Measurements from ENCODE around the gene RREB1. TPM values are rescaled to one million over a fixed set of nuclear protein-coding genes. Genes with fewer than 3 reads are reported as not detected.
A peak's percentile ranks its signal among the peaks of the same experiment; 100 is the strongest.

The RREB1 gene
- total RNA-seq, 2 donors from 2014 or later: 16.0 to 16.4 TPM

GRCh38 chr6:7238900-7239589, 131.3 kb downstream of the RREB1 start:
- H3K4me3 Mint-ChIP-seq: no peak overlapping the region
- peaks cover 34% of the 10 kb centered on the region for H3K4me1 Mint-ChIP-seq (ENCODE audit: low read depth)

GRCh38 chr6:7239590-7239948, 131.8 kb downstream of the RREB1 start:
- no peak for ATAC-seq (replicated peaks in 1 of 2)
- peaks cover 34% of the 10 kb centered on the region for H3K4me1 Mint-ChIP-seq (ENCODE audit: low read depth)
- no peak overlapping the region for H3K27ac Mint-ChIP-seq
- H3K4me3 Mint-ChIP-seq: no peak overlapping the region
- H3K27me3 Mint-ChIP-seq (ENCODE audit: low read depth): no peaks in the 10 kb centered on the region
- peaks cover 0 to 4% of the 10 kb centered on the region in 2 donors for H3K36me3 Mint-ChIP-seq (ENCODE audit: insufficient read depth in 2 of 2)
- no peak for DNase-seq
- H3K9me3 Mint-ChIP-seq: no peaks in the 10 kb centered on the region

More at GRCh38 chr6:7238900-7239589, 131.3 kb downstream of the RREB1 start:
- ATAC-seq (replicated peaks in 1 of 2) (peak; percentile 84), DNase-seq (peak; percentile 77 to 79)
- Mint-ChIP-seq H3K27ac (no peak overlapping the region), H3K9me3 (no peaks in the 10 kb centered on the region), H3K36me3 (ENCODE audit: insufficient read depth in 2 of 2) (peaks cover 0 to 4% of the 10 kb centered on the region in 2 donors), H3K27me3 (ENCODE audit: low read depth) (no peaks in the 10 kb centered on the region)

GRCh38 chr6:7240351-7240750, 132.6 kb downstream of the RREB1 start:
- H3K36me3 Mint-ChIP-seq (ENCODE audit: insufficient read depth in 2 of 2): peaks cover 0 to 4% of the 10 kb centered on the region in 2 donors
- DNase-seq (no peak), ATAC-seq (replicated peaks in 1 of 2) (no peak)
- no peaks in the 10 kb centered on the region for H3K9me3 Mint-ChIP-seq
- H3K4me1 Mint-ChIP-seq (ENCODE audit: low read depth): peaks cover 34% of the 10 kb centered on the region
- no peak overlapping the region for H3K27ac Mint-ChIP-seq
- H3K4me3 Mint-ChIP-seq: no peak overlapping the region
- H3K27me3 Mint-ChIP-seq (ENCODE audit: low read depth): no peaks in the 10 kb centered on the region

GRCh38 chr6:7241160-7241559, 133.4 kb downstream of the RREB1 start:
- no peaks in the 10 kb centered on the region for H3K27me3 Mint-ChIP-seq (ENCODE audit: low read depth)
- H3K36me3 Mint-ChIP-seq (ENCODE audit: insufficient read depth in 2 of 2): peaks cover 0 to 1% of the 10 kb centered on the region in 2 donors
- DNase-seq (no peak), ATAC-seq (replicated peaks in 1 of 2) (no peak)
- H3K4me3 Mint-ChIP-seq: no peak overlapping the region
- H3K4me1 Mint-ChIP-seq (ENCODE audit: low read depth): peaks cover 31% of the 10 kb centered on the region
- no peak overlapping the region for H3K27ac Mint-ChIP-seq
- H3K9me3 Mint-ChIP-seq: no peaks in the 10 kb centered on the region

GRCh38 chr6:7241709-7242645, 134.2 kb downstream of the RREB1 start:
- no peaks in the 10 kb centered on the region for H3K9me3 Mint-ChIP-seq
- DNase-seq (no peak), ATAC-seq (replicated peaks in 1 of 2) (no peak)
- H3K4me1 Mint-ChIP-seq (ENCODE audit: low read depth): peaks cover 27% of the 10 kb centered on the region
- no peaks in the 10 kb centered on the region for H3K27me3 Mint-ChIP-seq (ENCODE audit: low read depth)
- H3K36me3 Mint-ChIP-seq (ENCODE audit: insufficient read depth in 2 of 2): peaks cover 0 to 1% of the 10 kb centered on the region in 2 donors
- no peak overlapping the region for H3K4me3 Mint-ChIP-seq
- no peak overlapping the region for H3K27ac Mint-ChIP-seq

GRCh38 chr6:7242835-7243178, 135.0 kb downstream of the RREB1 start:
- ATAC-seq (replicated peaks in 1 of 2) (no peak), DNase-seq (no peak)
- Mint-ChIP-seq H3K36me3 (ENCODE audit: insufficient read depth in 2 of 2) (peaks cover 0 to 1% of the 10 kb centered on the region in 2 donors), H3K4me3 (no peak overlapping the region), H3K27ac (no peak overlapping the region), H3K27me3 (ENCODE audit: low read depth) (no peaks in the 10 kb centered on the region), H3K9me3 (no peaks in the 10 kb centered on the region), H3K4me1 (ENCODE audit: low read depth) (peaks cover 27% of the 10 kb centered on the region)

- ATAC-seq (replicated peaks in 1 of 2) (peak; percentile 61 to 62), DNase-seq (peak; percentile 42 to 59)
- Mint-ChIP-seq H3K4me3 (no peak overlapping the region), H3K36me3 (ENCODE audit: insufficient read depth in 2 of 2) (peaks cover 0 to 1% of the 10 kb centered on the region in 2 donors), H3K4me1 (ENCODE audit: low read depth) (peaks cover 23% of the 10 kb centered on the region), H3K27ac (no peak overlapping the region), H3K27me3 (ENCODE audit: low read depth) (no peaks in the 10 kb centered on the region), H3K9me3 (no peaks in the 10 kb centered on the region)
These were observed 135.6 kb downstream of the RREB1 start for GRCh38 chr6:7243179-7243981.

GRCh38 chr6:7245668-7246393, 138.1 kb downstream of the RREB1 start:
- no peaks in the 10 kb centered on the region for H3K9me3 Mint-ChIP-seq
- H3K4me1 Mint-ChIP-seq (ENCODE audit: low read depth): peaks cover 16% of the 10 kb centered on the region
- ATAC-seq (replicated peaks in 1 of 2) (no peak), DNase-seq (no peak)
- no peak overlapping the region for H3K27ac Mint-ChIP-seq
- no peak overlapping the region for H3K4me3 Mint-ChIP-seq
- peaks cover 0 to 3% of the 10 kb centered on the region in 2 donors for H3K36me3 Mint-ChIP-seq (ENCODE audit: insufficient read depth in 2 of 2)
- H3K27me3 Mint-ChIP-seq (ENCODE audit: low read depth): no peaks in the 10 kb centered on the region

GRCh38 chr6:7246401-7247178, 138.8 kb downstream of the RREB1 start:
- Mint-ChIP-seq H3K27ac (no peak overlapping the region), H3K36me3 (ENCODE audit: insufficient read depth in 2 of 2) (peaks cover 0 to 3% of the 10 kb centered on the region in 2 donors), H3K27me3 (ENCODE audit: low read depth) (no peaks in the 10 kb centered on the region), H3K4me3 (no peak overlapping the region), H3K4me1 (ENCODE audit: low read depth) (peaks cover 15% of the 10 kb centered on the region), H3K9me3 (no peaks in the 10 kb centered on the region)
- no peak for DNase-seq
- no peak for ATAC-seq (replicated peaks in 1 of 2)

- Mint-ChIP-seq H3K9me3 (no peaks in the 10 kb centered on the region), H3K4me1 (ENCODE audit: low read depth) (peaks cover 10% of the 10 kb centered on the region), H3K27ac (no peak overlapping the region), H3K36me3 (ENCODE audit: insufficient read depth in 2 of 2) (peaks cover 0 to 3% of the 10 kb centered on the region in 2 donors), H3K4me3 (no peak overlapping the region), H3K27me3 (ENCODE audit: low read depth) (no peaks in the 10 kb centered on the region)
- ATAC-seq (replicated peaks in 1 of 2): no peak
- no peak for DNase-seq
These were observed 139.4 kb downstream of the RREB1 start for GRCh38 chr6:7247179-7247456.

GRCh38 chr6:7247828-7248227, 140.1 kb downstream of the RREB1 start:
- no peak for DNase-seq
- H3K27me3 Mint-ChIP-seq (ENCODE audit: low read depth): no peaks in the 10 kb centered on the region
- no peak overlapping the region for H3K4me3 Mint-ChIP-seq
- H3K4me1 Mint-ChIP-seq (ENCODE audit: low read depth): peaks cover 5% of the 10 kb centered on the region
- no peaks in the 10 kb centered on the region for H3K9me3 Mint-ChIP-seq
- ATAC-seq (replicated peaks in 1 of 2): no peak
- H3K27ac Mint-ChIP-seq: no peak overlapping the region
- peaks cover 0 to 2% of the 10 kb centered on the region in 2 donors for H3K36me3 Mint-ChIP-seq (ENCODE audit: insufficient read depth in 2 of 2)

GRCh38 chr6:7249391-7249790, 141.6 kb downstream of the RREB1 start:
- H3K27me3 Mint-ChIP-seq (ENCODE audit: low read depth): no peaks in the 10 kb centered on the region
- ATAC-seq (replicated peaks in 1 of 2) (no peak), DNase-seq (no peak)
- H3K4me1 Mint-ChIP-seq (ENCODE audit: low read depth): no peaks in the 10 kb centered on the region
- H3K4me3 Mint-ChIP-seq: no peak overlapping the region
- no peak overlapping the region for H3K27ac Mint-ChIP-seq
- peaks cover 2% of the 10 kb centered on the region in 2 donors for H3K36me3 Mint-ChIP-seq (ENCODE audit: insufficient read depth in 2 of 2)
- no peaks in the 10 kb centered on the region for H3K9me3 Mint-ChIP-seq

All from activated T-cell treated with anti-CD3 and anti-CD28 coated beads, Interleukin-2, amount 50 U/mL, for 72 hours (primary cell).